Measurements from ENCODE around the gene THAP6. TPM values are rescaled to one million over a fixed set of nuclear protein-coding genes. Genes with fewer than 3 reads are reported as not detected.

The THAP6 gene
- total RNA-seq, 2 experiments from 2014 or later, result 16.6 to 19.1 TPM

DNA sequence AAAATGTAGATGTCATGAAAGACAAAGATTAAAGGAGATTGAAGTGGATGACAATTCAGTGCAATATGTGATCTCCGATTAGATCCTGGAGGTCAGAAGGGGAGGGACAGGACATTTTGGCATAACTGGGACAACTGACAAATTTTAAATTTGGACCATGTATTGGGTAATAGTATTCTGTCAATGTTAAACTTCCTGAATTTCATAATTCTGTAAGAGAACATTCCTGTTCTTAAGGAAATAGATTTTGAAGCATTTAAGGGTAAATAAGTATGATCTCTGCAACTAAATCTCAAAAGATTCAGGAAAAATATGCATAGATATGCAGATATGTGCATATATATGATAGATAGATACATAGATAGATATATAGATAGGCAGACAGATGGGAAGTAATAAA lies 52.6 kb downstream of the THAP6 start:
- Mint-ChIP-seq H3K4me3 (no peak overlapping the region), H3K27me3 (peaks cover 2% of the 10 kb centered on the region), H3K36me3 (ENCODE audit: low read depth) (no peaks in the 10 kb centered on the region), H3K27ac (no peak overlapping the region), H3K4me1 (ENCODE audit: low read depth) (no peaks in the 10 kb centered on the region), H3K9me3 (no peaks in the 10 kb centered on the region)
- CTCF ChIA-PET, result interaction anchor here (1.4 kb wide), 1 partner anchor 11 kb away, joined by 5 read pairs; no protein-coding TSS in a partner anchor
- intact Hi-C loops (cut with micrococcal nuclease), result no loop called here
- ATAC-seq (no peak), DNase-seq (no peak)
- TF ChIP-seq CTCF (IDR thresholded peaks at IDR 0.05), result no peak
- POLR2A ChIA-PET, result no interaction called here

DNA sequence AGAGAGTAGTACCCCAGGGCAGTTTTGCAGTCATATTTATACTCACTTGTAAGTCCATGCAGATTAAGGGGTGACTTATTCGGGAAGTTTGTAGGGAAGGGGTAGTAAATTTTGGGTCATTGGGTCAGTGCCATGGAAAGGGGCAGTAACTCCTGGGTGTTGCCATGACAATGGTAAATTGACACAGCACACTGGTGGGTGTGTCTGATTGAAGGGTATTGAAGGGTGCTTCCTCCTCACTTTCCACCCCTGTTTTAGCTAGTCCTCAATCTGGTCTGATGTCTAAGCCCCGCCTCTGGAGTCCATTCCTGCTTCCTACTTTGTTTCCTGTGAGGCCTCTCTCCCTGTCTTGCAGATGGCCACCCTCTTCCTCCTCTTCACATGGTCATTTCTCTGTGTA lies 53.5 kb downstream of the THAP6 start:
- POLR2A ChIA-PET, result no interaction called here
- H3K27ac Mint-ChIP-seq, result no peak overlapping the region

More for the DNA sequence above, 53.5 kb downstream of the THAP6 start:
- Mint-ChIP-seq H3K9me3 (no peaks in the 10 kb centered on the region), H3K27me3 (peaks cover 2% of the 10 kb centered on the region), H3K36me3 (ENCODE audit: low read depth) (no peaks in the 10 kb centered on the region), H3K4me1 (ENCODE audit: low read depth) (no peaks in the 10 kb centered on the region), H3K4me3 (no peak overlapping the region)
- no peak for DNase-seq
- CTCF ChIA-PET, result interaction anchor here (1.4 kb wide), 1 partner anchor 10 kb away, joined by 5 read pairs; no protein-coding TSS in a partner anchor
- TF ChIP-seq CTCF (IDR thresholded peaks at IDR 0.05), result no peak
- intact Hi-C loops (cut with micrococcal nuclease), result no loop called here
- no peak for ATAC-seq

Other genes with a start within 250 kb of the THAP6 start
- gene RCHY1, start 70 bp upstream of the THAP6 start, total RNA-seq, result 10 to 100 TPM; 33.1 to 33.3 TPM
- gene ODAPH, start 41.6 kb downstream of the THAP6 start, total RNA-seq, result not detected
- 1 to 10 TPM in 1 of 2 experiments, under 1 TPM in 1; 0.83 to 1.0 TPM for gene CDKL2, start 116.1 kb downstream of the THAP6 start, total RNA-seq
- 100 to 1,000 TPM; 185 to 197 TPM for gene G3BP2, start 158.9 kb downstream of the THAP6 start, total RNA-seq
- gene USO1, start 210.1 kb downstream of the THAP6 start, total RNA-seq, result 10 to 100 TPM; 50.5 to 52.0 TPM